Measurements from ENCODE around the gene SRPX2.
"Not testable (repeated sequence)": the region's sequence is repeated elsewhere in the genome, so short reads cannot be mapped to it uniquely, and the experiment has no call there.

Gene SRPX2

GRCh38 chrX:100698551-100698950 is 54.6 kb downstream of the SRPX2 start:
- DNase-seq (ENCODE audit: low read depth in 2 of 2) = no peak

- DNase-seq (ENCODE audit: low read depth in 2 of 2) = no peak
These were observed 56.8 kb downstream of the SRPX2 start for GRCh38 chrX:100700809-100701208.

GRCh38 chrX:100704581-100705203 is 60.7 kb downstream of the SRPX2 start:
- DNase-seq (ENCODE audit: low read depth in 2 of 2) = no peak

GRCh38 chrX:100710816-100711215 is 66.8 kb downstream of the SRPX2 start:
- no peak for DNase-seq (ENCODE audit: low read depth in 2 of 2)

GRCh38 chrX:100717363-100717762 is 73.4 kb downstream of the SRPX2 start:
- no peak for DNase-seq (ENCODE audit: low read depth in 2 of 2)

GRCh38 chrX:100719139-100719538 is 75.1 kb downstream of the SRPX2 start:
- no peak for DNase-seq (ENCODE audit: low read depth in 2 of 2)

- no peak for DNase-seq (ENCODE audit: low read depth in 2 of 2)
These were observed 76.3 kb downstream of the SRPX2 start for GRCh38 chrX:100720301-100720700.

- DNase-seq (ENCODE audit: low read depth in 2 of 2) = no peak
These were observed 77.3 kb downstream of the SRPX2 start for GRCh38 chrX:100721328-100721727.

GRCh38 chrX:100724006-100724405 is 80.0 kb downstream of the SRPX2 start:
- not testable (repeated sequence) for DNase-seq (ENCODE audit: low read depth in 2 of 2)

All from stimulated activated CD8-positive, alpha-beta memory T cell treated with anti-CD3 and anti-CD28 coated beads, Interleukin-7, amount 100 ng/mL, for 4 hours (primary cell).